HepG2 (cell line): ENCODE measurements around the gene ZNF264. TPM values are rescaled to one million over a fixed set of nuclear protein-coding genes. Genes with fewer than 3 reads are reported as not detected.

ENCODE experiments used
- CSRNP2 ChIP-seq: sonication (generic); formaldehyde crosslinking; conservative IDR thresholded peaks from 2 replicates; pipeline ENCODE4 v1.8.0; 2022; ENCODE audit warnings: low read depth, missing genetic modification reagents
- FOXJ3 ChIP-seq: sonication (generic); formaldehyde crosslinking; IDR thresholded peaks from 2 replicates; pipeline ENCODE4 v1.4.0; 2020; ENCODE audit warnings: missing genetic modification reagents, mild to moderate bottlenecking, borderline replicate concordance
- GATA4 ChIP-seq: sonication (generic); IDR thresholded peaks from 2 replicates; pipeline ENCODE4 v1.6.1; 2016; ENCODE audit warnings: antibody characterized with exemption, low read depth, borderline replicate concordance
- HIVEP1 ChIP-seq: sonication (generic); formaldehyde crosslinking; IDR thresholded peaks from 2 replicates; pipeline ENCODE4 v1.4.0; 2020; ENCODE audit warnings: mild to moderate bottlenecking, missing genetic modification reagents
- MYNN ChIP-seq: sonication (generic); formaldehyde crosslinking; IDR thresholded peaks from 2 replicates; pipeline ENCODE4 v1.4.0; 2020; ENCODE audit warnings: mild to moderate bottlenecking, low read depth, missing genetic modification reagents
- STAT5B ChIP-seq: sonication (generic); formaldehyde crosslinking; IDR thresholded peaks from 2 replicates; pipeline ENCODE4 v1.4.0; 2020; ENCODE audit warnings: missing genetic modification reagents
- TP53 ChIP-seq: sonication (generic); formaldehyde crosslinking; conservative IDR thresholded peaks from 2 replicates; pipeline ENCODE4 v1.4.0; 2020; ENCODE audit warnings: missing genetic modification reagents
- WIZ ChIP-seq: sonication (generic); formaldehyde crosslinking; IDR thresholded peaks from 2 replicates; pipeline ENCODE4 v1.5.1; 2020; ENCODE audit warnings: mild to moderate bottlenecking, missing genetic modification reagents
- ZBTB14 ChIP-seq: sonication (generic); formaldehyde crosslinking; IDR thresholded peaks from 2 replicates; pipeline ENCODE4 v1.4.0; 2020; ENCODE audit warnings: missing genetic modification reagents
- ZBTB40 ChIP-seq, 2 experiments: fragments of 450-650 bp in 1 of 2; sonication (generic) in 1 of 2; formaldehyde crosslinking in 1 of 2; IDR thresholded peaks; 2 replicates each; pipeline versions ENCODE4 v1.6.1 to v1.8.0; 2016 to 2022; ENCODE audit warnings: antibody characterized with exemption in 1 of 2, mild to moderate bottlenecking in 1 of 2, missing genetic modification reagents in 1 of 2
- ZFP41 ChIP-seq: sonication (generic); formaldehyde crosslinking; IDR thresholded peaks from 2 replicates; pipeline ENCODE4 v1.4.0; 2020; ENCODE audit warnings: mild to moderate bottlenecking, missing genetic modification reagents, borderline replicate concordance
- ZFY ChIP-seq: sonication (generic); formaldehyde crosslinking; IDR thresholded peaks from 2 replicates; pipeline ENCODE4 v1.4.0; 2020; ENCODE audit warnings: missing genetic modification reagents
- ZKSCAN1 ChIP-seq: fragments of 150-350 bp; IDR thresholded peaks from 2 replicates; pipeline ENCODE4 v1.6.1; 2014; ENCODE audit warnings: low read length
- ZMYM2 ChIP-seq: sonication (generic); formaldehyde crosslinking; IDR thresholded peaks from 2 replicates; pipeline ENCODE4 v1.8.0; 2022; ENCODE audit warnings: mild to moderate bottlenecking, missing genetic modification reagents
- ZNF563 ChIP-seq: sonication (generic); formaldehyde crosslinking; IDR thresholded peaks from 2 replicates; pipeline ENCODE4 v1.8.0; 2022; ENCODE audit warnings: mild to moderate bottlenecking, moderate library complexity, missing genetic modification reagents
- ZNF816 ChIP-seq: sonication (generic); formaldehyde crosslinking; IDR thresholded peaks from 2 replicates; pipeline ENCODE4 v1.8.0; 2022; ENCODE audit warnings: missing genetic modification reagents, mild to moderate bottlenecking, borderline replicate concordance
- polyA plus RNA-seq, 8 experiments: library from polyadenylated mRNA; depleted of rRNA in 3 of 8; stranded (reverse) in 7 of 8; unstranded in 1 of 8; fragments of >200 nt; fragmentation: Illumina TruSeq in 4 of 8; extraction: Trizol in 4 of 8; gene quantifications; 2 replicates each; pipeline versions ENCODE4 v1.2.1 to v1.2.3, GENCODE V29; 2011 to 2016; ENCODE audit warnings: low read depth in 4 of 8, missing spikeins in 1 of 8, mixed read lengths in 1 of 8; ENCODE audit not compliant: insufficient read depth in 1 of 8
- total RNA-seq, 5 experiments: library from RNA; depleted of rRNA; stranded (reverse); fragments of >200 nt; fragmentation: Illumina TruSeq; extraction: Trizol; gene quantifications; 2 replicates each; pipeline ENCODE4 v1.2.3, GENCODE V29; 2016; ENCODE audit warnings: low read depth in 1 of 5

Gene ZNF264
- total and polyA plus RNA-seq, 2 of the 13 experiments (the other 11 are each of a cell fraction or from before 2014, with no cell fraction given), result 3.5 to 17.6 TPM

DNA sequence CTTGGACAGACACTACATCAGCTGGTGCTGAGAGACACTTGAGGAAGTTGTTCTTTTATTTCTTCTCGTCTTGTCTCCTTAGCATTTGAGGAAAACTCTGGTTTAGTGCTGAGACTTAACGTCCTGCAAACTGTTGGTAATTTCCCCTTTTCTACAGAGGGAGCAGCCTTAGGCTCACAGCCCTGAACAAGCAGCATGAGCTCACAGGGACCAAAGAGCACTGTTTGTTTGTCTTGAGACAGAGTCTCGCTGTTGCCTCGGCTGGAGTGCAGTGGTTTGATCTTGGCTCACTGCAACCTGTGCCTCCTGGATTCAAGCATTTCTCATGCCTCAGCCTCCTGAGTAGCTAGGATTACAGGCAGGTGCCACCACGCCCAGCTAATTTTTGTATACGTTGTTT lies 54.7 kb downstream of the ZNF264 start (continued):
- TF ChIP-seq ZNF816 (CRISPR knock-in tag) (no peak), FOXJ3 (CRISPR knock-in tag) (no peak), HIVEP1 (CRISPR knock-in tag) (no peak), TP53 (CRISPR knock-in tag) (no peak), ZFP41 (CRISPR knock-in tag) (no peak), GATA4 (no peak), ZFY (CRISPR knock-in tag) (no peak), WIZ (CRISPR knock-in tag) (no peak), ZKSCAN1 (no peak), ZBTB40 (IDR thresholded peaks at IDR 0.05) (no peak), ZBTB40 (CRISPR knock-in tag; IDR thresholded peaks at IDR 0.05) (no peak), ZMYM2 (CRISPR knock-in tag) (no peak), ZNF563 (CRISPR knock-in tag) (no peak), MYNN (CRISPR knock-in tag) (no peak), STAT5B (CRISPR knock-in tag) (no peak), CSRNP2 (no peak), ZBTB14 (no peak)
